ENCODE data around the gene RNU7-1.
A peak's percentile ranks its signal among the peaks of the same experiment; 100 is the strongest.

Gene RNU7-1

DNA sequence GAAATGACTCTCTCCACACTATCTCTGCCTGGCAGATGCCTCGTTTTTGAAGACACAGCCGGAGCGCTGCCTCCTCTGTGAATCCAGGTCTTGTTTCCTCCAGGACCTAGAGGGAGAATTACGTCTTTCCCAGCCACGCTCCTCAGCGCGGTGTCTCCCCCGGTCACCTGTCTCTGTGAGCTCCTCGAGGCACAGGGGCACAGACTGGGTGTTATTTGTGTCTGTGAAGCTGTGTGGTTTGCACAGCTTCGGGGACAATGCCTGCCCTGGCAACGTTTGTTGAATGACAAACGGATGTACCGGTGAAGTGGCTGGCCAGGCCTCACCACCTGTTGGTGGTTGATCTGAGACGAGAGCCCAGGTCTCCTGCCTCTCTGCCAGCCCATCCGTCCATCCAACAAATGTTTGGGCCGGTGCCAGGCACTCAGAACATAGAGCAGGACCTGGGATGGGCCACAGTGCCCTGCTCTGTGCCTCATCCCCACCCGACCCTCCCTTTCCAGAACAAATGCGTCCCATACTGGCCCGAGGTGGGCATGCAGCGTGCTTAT, 13.6 kb downstream of the RNU7-1 start:
- no peak overlapping the region for H3K27ac ChIP-seq
- TF ChIP-seq ZFX (IDR thresholded peaks at IDR 0.05) (no peak), CTCF (conservative IDR thresholded peaks at IDR 0.05) (no peak)

- no peak for TF ChIP-seq CTCF (conservative IDR thresholded peaks at IDR 0.05)
- no peak for TF ChIP-seq ZFX (IDR thresholded peaks at IDR 0.05)
- no peak overlapping the region for H3K27ac ChIP-seq
These were observed 14.4 kb downstream of the RNU7-1 start for GRCh38 chr12:6957741-6958608.

DNA sequence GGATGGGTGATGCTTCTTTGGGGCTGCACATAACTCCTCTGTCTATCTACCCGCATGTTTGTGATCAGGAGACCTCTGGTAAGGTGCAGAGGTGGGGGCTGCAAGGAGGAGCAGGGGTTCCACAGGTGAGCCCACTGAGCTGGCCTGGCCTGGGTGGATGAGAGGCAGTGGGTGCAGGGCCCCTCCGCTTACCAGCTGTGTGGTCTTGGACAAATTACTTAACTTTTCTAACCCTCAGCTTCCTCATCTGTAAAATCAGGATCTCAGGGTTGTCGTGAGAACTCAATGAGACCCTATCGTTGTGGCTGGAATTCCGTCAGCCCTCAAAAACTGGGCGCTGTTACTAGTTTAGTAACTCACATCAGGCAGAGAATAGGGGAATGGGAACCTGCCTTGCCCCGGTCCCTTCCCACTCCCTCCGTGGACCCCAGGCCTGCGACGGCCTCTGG, 15.0 kb downstream of the RNU7-1 start:
- TF ChIP-seq ZFX (IDR thresholded peaks at IDR 0.05) (no peak), CTCF (conservative IDR thresholded peaks at IDR 0.05) (no peak)
- no peak overlapping the region for H3K27ac ChIP-seq

GRCh38 chr12:6959058-6959804, 15.6 kb downstream of the RNU7-1 start:
- no peak overlapping the region for H3K27ac ChIP-seq

GRCh38 chr12:6959805-6960592, 16.4 kb downstream of the RNU7-1 start:
- peak overlapping the region; percentile 99 for H3K27ac ChIP-seq
- no peak for TF ChIP-seq ZFX (IDR thresholded peaks at IDR 0.05)
- TF ChIP-seq CTCF (conservative IDR thresholded peaks at IDR 0.05) = no peak

More at GRCh38 chr12:6959058-6959804, 15.6 kb downstream of the RNU7-1 start:
- no peak for TF ChIP-seq CTCF (conservative IDR thresholded peaks at IDR 0.05)
- TF ChIP-seq ZFX (IDR thresholded peaks at IDR 0.05) = no peak

DNA sequence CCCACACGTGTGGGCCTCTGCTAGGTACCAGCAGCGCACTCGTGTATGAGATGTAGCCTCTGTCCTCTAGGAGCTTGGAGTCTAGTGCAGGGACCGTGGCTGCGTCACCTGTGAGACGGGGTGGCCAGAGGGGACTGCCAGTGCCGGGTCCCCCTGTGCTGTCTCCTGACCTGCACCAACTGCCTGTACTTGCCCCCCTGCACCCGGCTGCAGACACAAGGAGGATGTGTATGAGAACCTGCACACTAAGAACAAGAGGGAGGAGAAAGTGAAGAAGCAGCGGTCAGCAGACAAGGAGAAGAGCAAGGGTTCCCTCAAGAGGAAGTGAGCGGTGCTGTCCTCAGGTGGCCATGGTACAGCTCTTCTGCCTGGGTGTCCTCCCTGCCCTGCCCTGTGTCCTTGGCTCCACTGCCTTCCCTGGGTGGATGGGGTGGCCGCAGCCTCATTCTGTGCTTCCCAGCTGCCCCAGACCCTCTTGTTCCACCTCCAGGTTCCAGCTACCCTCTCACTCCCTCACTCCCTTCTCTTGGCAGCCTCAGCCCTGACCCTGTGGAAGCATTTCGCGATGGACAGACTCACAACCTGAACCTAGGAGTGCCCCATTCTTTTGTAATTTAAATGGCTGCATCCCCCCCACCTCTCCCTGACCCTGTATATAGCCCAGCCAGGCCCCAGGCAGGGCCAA, 17.1 kb downstream of the RNU7-1 start:
- H3K27ac ChIP-seq = peak overlapping the region; percentile 99
- TF ChIP-seq ZFX (IDR thresholded peaks at IDR 0.05) = no peak
- no peak for TF ChIP-seq CTCF (conservative IDR thresholded peaks at IDR 0.05)
